ENCODE measurements around the gene SYTL3.

- TF ChIP-seq POLR2AphosphoS5 (IDR thresholded peaks at IDR 0.05; ENCODE audit: low read depth) (no peak), EZH2phosphoT487 (IDR thresholded peaks at IDR 0.05; ENCODE audit: unreplicated experiment) (no peak), EZH2 (IDR thresholded peaks at IDR 0.05; ENCODE audit: low read depth, unreplicated experiment) (no peak), NANOG (IDR thresholded peaks at IDR 0.05; ENCODE audit: borderline replicate concordance) (no peak)
- TF ChIP-seq, protein P1, sequence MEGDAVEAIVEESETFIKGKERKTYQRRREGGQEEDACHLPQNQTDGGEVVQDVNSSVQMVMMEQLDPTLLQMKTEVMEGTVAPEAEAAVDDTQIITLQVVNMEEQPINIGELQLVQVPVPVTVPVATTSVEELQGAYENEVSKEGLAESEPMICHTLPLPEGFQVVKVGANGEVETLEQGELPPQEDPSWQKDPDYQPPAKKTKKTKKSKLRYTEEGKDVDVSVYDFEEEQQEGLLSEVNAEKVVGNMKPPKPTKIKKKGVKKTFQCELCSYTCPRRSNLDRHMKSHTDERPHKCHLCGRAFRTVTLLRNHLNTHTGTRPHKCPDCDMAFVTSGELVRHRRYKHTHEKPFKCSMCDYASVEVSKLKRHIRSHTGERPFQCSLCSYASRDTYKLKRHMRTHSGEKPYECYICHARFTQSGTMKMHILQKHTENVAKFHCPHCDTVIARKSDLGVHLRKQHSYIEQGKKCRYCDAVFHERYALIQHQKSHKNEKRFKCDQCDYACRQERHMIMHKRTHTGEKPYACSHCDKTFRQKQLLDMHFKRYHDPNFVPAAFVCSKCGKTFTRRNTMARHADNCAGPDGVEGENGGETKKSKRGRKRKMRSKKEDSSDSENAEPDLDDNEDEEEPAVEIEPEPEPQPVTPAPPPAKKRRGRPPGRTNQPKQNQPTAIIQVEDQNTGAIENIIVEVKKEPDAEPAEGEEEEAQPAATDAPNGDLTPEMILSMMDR (conservative IDR thresholded peaks at IDR 0.05; ENCODE audit: low read depth in 2 of 2), result no peak
- TF ChIP-seq, protein P2, sequence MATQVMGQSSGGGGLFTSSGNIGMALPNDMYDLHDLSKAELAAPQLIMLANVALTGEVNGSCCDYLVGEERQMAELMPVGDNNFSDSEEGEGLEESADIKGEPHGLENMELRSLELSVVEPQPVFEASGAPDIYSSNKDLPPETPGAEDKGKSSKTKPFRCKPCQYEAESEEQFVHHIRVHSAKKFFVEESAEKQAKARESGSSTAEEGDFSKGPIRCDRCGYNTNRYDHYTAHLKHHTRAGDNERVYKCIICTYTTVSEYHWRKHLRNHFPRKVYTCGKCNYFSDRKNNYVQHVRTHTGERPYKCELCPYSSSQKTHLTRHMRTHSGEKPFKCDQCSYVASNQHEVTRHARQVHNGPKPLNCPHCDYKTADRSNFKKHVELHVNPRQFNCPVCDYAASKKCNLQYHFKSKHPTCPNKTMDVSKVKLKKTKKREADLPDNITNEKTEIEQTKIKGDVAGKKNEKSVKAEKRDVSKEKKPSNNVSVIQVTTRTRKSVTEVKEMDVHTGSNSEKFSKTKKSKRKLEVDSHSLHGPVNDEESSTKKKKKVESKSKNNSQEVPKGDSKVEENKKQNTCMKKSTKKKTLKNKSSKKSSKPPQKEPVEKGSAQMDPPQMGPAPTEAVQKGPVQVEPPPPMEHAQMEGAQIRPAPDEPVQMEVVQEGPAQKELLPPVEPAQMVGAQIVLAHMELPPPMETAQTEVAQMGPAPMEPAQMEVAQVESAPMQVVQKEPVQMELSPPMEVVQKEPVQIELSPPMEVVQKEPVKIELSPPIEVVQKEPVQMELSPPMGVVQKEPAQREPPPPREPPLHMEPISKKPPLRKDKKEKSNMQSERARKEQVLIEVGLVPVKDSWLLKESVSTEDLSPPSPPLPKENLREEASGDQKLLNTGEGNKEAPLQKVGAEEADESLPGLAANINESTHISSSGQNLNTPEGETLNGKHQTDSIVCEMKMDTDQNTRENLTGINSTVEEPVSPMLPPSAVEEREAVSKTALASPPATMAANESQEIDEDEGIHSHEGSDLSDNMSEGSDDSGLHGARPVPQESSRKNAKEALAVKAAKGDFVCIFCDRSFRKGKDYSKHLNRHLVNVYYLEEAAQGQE (IDR thresholded peaks at IDR 0.05; ENCODE audit: unreplicated experiment), result no peak
Measured at GRCh38 chr6:158711264-158711663, 61.4 kb downstream of the SYTL3 start.
